Measurements from ENCODE around the gene P3H2. TPM values are rescaled to one million over a fixed set of nuclear protein-coding genes. Genes with fewer than 3 reads are reported as not detected.

P3H2 gene
- total and polyA plus RNA-seq, 2 experiments from 2014 or later, result 8.2 to 24.2 TPM

DNA sequence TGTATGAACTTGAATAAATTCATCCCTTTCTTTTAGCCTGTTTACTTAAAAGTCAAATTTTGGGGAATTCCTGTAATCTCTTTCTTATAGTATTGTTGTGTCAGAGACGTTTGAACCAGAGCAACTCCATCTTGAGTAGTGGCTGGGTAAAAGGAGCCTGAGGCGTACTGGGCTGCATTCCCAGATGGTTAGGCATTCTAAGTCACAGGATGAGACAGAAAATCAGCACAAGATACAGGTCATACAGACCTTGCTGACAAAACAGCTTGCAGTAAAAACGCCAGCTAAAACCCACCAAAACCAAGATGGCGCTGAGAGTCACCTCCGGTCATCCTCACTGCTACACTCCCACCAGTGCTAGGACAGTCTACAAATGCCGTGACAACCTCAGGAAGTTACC, 94.5 kb downstream of the P3H2 start:
- no peak for DNase-seq (ENCODE audit: low spot score)
- H3K36me3 ChIP-seq (ENCODE audit: insufficient read depth), result no peaks in the 10 kb centered on the region
- no peaks in the 10 kb centered on the region; the same call in 2 of the 3 replicates for H3K9me3 Mint-ChIP-seq
- TF ChIP-seq ZNF114 (CRISPR knock-in tag; IDR thresholded peaks at IDR 0.05), result no peak
- no peak for TF ChIP-seq JUNB (IDR thresholded peaks at IDR 0.05; ENCODE audit: unreplicated experiment)
- TF ChIP-seq EZH2 (IDR thresholded peaks at IDR 0.05; ENCODE audit: low read depth, unreplicated experiment), result no peak
- TF ChIP-seq POLR2AphosphoS5 (IDR thresholded peaks at IDR 0.05; ENCODE audit: low read depth), result no peak
- TF ChIP-seq ZNF462 (CRISPR knock-in tag; IDR thresholded peaks at IDR 0.05), result no peak
- TF ChIP-seq EZH2phosphoT487 (IDR thresholded peaks at IDR 0.05; ENCODE audit: unreplicated experiment), result no peak
- TF ChIP-seq NANOG (IDR thresholded peaks at IDR 0.05; ENCODE audit: borderline replicate concordance), result no peak
- TF ChIP-seq, protein P1, sequence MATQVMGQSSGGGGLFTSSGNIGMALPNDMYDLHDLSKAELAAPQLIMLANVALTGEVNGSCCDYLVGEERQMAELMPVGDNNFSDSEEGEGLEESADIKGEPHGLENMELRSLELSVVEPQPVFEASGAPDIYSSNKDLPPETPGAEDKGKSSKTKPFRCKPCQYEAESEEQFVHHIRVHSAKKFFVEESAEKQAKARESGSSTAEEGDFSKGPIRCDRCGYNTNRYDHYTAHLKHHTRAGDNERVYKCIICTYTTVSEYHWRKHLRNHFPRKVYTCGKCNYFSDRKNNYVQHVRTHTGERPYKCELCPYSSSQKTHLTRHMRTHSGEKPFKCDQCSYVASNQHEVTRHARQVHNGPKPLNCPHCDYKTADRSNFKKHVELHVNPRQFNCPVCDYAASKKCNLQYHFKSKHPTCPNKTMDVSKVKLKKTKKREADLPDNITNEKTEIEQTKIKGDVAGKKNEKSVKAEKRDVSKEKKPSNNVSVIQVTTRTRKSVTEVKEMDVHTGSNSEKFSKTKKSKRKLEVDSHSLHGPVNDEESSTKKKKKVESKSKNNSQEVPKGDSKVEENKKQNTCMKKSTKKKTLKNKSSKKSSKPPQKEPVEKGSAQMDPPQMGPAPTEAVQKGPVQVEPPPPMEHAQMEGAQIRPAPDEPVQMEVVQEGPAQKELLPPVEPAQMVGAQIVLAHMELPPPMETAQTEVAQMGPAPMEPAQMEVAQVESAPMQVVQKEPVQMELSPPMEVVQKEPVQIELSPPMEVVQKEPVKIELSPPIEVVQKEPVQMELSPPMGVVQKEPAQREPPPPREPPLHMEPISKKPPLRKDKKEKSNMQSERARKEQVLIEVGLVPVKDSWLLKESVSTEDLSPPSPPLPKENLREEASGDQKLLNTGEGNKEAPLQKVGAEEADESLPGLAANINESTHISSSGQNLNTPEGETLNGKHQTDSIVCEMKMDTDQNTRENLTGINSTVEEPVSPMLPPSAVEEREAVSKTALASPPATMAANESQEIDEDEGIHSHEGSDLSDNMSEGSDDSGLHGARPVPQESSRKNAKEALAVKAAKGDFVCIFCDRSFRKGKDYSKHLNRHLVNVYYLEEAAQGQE (IDR thresholded peaks at IDR 0.05; ENCODE audit: unreplicated experiment), result no peak
- TF ChIP-seq ZNF331 (CRISPR knock-in tag; IDR thresholded peaks at IDR 0.05; ENCODE audit: low read depth), result no peak; the same call in 1 of the 2 replicates
- TF ChIP-seq, protein P2, sequence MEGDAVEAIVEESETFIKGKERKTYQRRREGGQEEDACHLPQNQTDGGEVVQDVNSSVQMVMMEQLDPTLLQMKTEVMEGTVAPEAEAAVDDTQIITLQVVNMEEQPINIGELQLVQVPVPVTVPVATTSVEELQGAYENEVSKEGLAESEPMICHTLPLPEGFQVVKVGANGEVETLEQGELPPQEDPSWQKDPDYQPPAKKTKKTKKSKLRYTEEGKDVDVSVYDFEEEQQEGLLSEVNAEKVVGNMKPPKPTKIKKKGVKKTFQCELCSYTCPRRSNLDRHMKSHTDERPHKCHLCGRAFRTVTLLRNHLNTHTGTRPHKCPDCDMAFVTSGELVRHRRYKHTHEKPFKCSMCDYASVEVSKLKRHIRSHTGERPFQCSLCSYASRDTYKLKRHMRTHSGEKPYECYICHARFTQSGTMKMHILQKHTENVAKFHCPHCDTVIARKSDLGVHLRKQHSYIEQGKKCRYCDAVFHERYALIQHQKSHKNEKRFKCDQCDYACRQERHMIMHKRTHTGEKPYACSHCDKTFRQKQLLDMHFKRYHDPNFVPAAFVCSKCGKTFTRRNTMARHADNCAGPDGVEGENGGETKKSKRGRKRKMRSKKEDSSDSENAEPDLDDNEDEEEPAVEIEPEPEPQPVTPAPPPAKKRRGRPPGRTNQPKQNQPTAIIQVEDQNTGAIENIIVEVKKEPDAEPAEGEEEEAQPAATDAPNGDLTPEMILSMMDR (conservative IDR thresholded peaks at IDR 0.05; ENCODE audit: low read depth in 2 of 2), result no peak
- no peak for TF ChIP-seq CREB1 (CRISPR knock-in tag; IDR thresholded peaks at IDR 0.05; ENCODE audit: low read depth)
- no peak for TF ChIP-seq ETS1 (IDR thresholded peaks at IDR 0.05)
- no peak for TF ChIP-seq STAT1 (IDR thresholded peaks at IDR 0.05; ENCODE audit: unreplicated experiment)
- H3K4me3 ChIP-seq, result no peak overlapping the region
- H3K4me1 Mint-ChIP-seq, result peaks cover 45% of the 10 kb centered on the region
- no peaks in the 10 kb centered on the region for H3K36me3 Mint-ChIP-seq (ENCODE audit: low read depth)
- no peak overlapping the region for H2AFZ ChIP-seq
- no peaks in the 10 kb centered on the region for H3K79me2 ChIP-seq (replicated peaks; ENCODE audit: insufficient read depth)
- H3K27ac ChIP-seq (ENCODE audit: low read depth), result no peak overlapping the region
- no peaks in the 10 kb centered on the region for H3K27me3 ChIP-seq (ENCODE audit: insufficient read depth)
- no peaks in the 10 kb centered on the region for H3K9me2 ChIP-seq (ENCODE audit: insufficient read depth)
- no peaks in the 10 kb centered on the region for H4K20me1 ChIP-seq (replicated peaks; ENCODE audit: insufficient read depth)
- ATAC-seq, result no peak
- no peak overlapping the region; the same call in 1 of the 2 replicates for H3K27ac Mint-ChIP-seq
- H3K4me2 ChIP-seq, result no peak overlapping the region
- no peaks in the 10 kb centered on the region for H3K27me3 Mint-ChIP-seq (ENCODE audit: insufficient read depth, low read depth, poor library complexity)
- no peaks in the 10 kb centered on the region for H3F3A ChIP-seq (replicated peaks; ENCODE audit: low read depth)
- H3K4me1 ChIP-seq (ENCODE audit: insufficient read depth), result peaks cover 40% of the 10 kb centered on the region
- no peak overlapping the region for H3K4me3 Mint-ChIP-seq

Measured in GM23338 (cell line).